Spinal cord (tissue), 10 donors: ENCODE results near the gene TMEM167B. TPM values are rescaled to one million over a fixed set of nuclear protein-coding genes. Genes with fewer than 3 reads are reported as not detected.
"Not testable (repeated sequence)": the region's sequence is repeated elsewhere in the genome, so short reads cannot be mapped to it uniquely, and the experiment has no call there.

Source experiments
- DNase-seq, 6 donors: peaks; one replicate each; pipeline versions ENCODE4 v3.0.0 to v3.0.0-alpha.2; 2013 to 2015; ENCODE audit warnings: low spot score in 6 of 6, low read depth in 4 of 6
- H3K27ac ChIP-seq: one replicate; pipeline ENCODE4 v1.5.1; 2013; ENCODE audit warnings: low read depth, low read length, control low read depth
- H3K27me3 ChIP-seq: one replicate; pipeline ENCODE4 v1.6.1; 2013; ENCODE audit warnings: low read length; ENCODE audit not compliant: control insufficient read depth, insufficient read depth
- H3K36me3 ChIP-seq: one replicate; pipeline ENCODE4 v1.6.1; 2013; ENCODE audit warnings: low read length; ENCODE audit not compliant: control insufficient read depth, insufficient read depth
- H3K4me1 ChIP-seq: one replicate; pipeline ENCODE4 v1.6.1; 2013; ENCODE audit warnings: low read length; ENCODE audit not compliant: control insufficient read depth, insufficient read depth
- H3K4me3 ChIP-seq: one replicate; pipeline ENCODE4 v1.5.1; 2013; ENCODE audit warnings: low read depth, low read length, control low read depth
- H3K9me3 ChIP-seq: one replicate; pipeline ENCODE4 v1.6.1; 2013; ENCODE audit warnings: low read length; ENCODE audit not compliant: control insufficient read depth, insufficient read depth
- whole genome bisulfite sequencing: methylation state at CpG from one replicate; pipeline ENCODE4 v1.1.5; 2013; ENCODE audit warnings: missing lambda C conversion rate; ENCODE audit not compliant: insufficient coverage; 5-methylcytosine and 5-hydroxymethylcytosine counted together
- polyA plus RNA-seq, 2 donors: library from polyadenylated mRNA; unstranded; fragments of 120-200 nt; gene quantifications; one replicate each; pipeline ENCODE4 v1.2.1, GENCODE V29; 2013; ENCODE audit not compliant: insufficient read length in 2 of 2
- small RNA-seq: library from RNA; depleted of rRNA; stranded (forward); fragments of <200 nt; gene quantifications from one replicate; pipeline ENCODE3, GENCODE V24; 2014; ENCODE audit warnings: low replicate concordance
- total RNA-seq, 2 donors: library from RNA; depleted of rRNA in 1 of 2; stranded (reverse); fragments of 120-200 nt in 1 of 2; fragments of >200 nt in 1 of 2; gene quantifications; one replicate each; pipeline versions ENCODE4 v1.2.3 to v1.2.4, GENCODE V29; 2013 to 2014
- donor health status: healthy.

The TMEM167B gene
- total and polyA plus RNA-seq, 4 donors: 31.8 to 51.2 (median 41.2) TPM

DNA sequence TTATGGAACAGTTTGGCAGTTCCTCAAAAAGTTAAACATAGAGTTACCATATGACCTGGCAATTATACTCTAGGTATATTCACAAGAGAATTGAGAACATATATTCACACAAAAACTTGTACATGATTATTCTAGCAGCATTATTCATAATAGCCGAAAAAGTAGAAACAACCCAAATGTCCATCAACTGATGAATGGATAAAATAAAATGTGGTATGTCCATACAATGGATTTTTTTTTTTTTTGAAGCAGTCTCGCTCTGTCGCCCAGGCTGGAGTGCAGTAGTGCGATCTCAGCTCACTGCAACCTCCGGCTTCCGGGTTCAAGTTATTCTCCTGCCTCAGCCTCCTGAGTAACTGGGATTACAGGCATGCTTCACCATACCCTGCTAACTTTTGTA, 52.2 kb downstream of the TMEM167B start:
- not testable (repeated sequence) for DNase-seq, H3K4me1 ChIP-seq, H3K27me3 ChIP-seq, H3K4me3 ChIP-seq, H3K36me3 ChIP-seq, H3K9me3 ChIP-seq, H3K27ac ChIP-seq
- WGBS: 100% methylated on average over 2 of the region's 6 CpGs

Small RNA genes within 50 kb of the gene (small RNA-seq; reads per million reads assigned to genes)
- gene AL356488.2: not detected

Other genes starting within 250 kb of the TMEM167B start
- gene AKNAD1, start 233.7 kb upstream of the TMEM167B start, total RNA-seq: 1 to 10 TPM in 1 of 2 donors, under 1 TPM in 1; 0.99 to 2.8 TPM
- gene AKNAD1, start 233.7 kb upstream of the TMEM167B start, polyA plus RNA-seq: under 1 TPM; 0.54 to 0.63 TPM
- gene GPSM2, start 213.8 kb upstream of the TMEM167B start, total RNA-seq: 10 to 100 TPM; 58.8 to 93.7 TPM
- 10 to 100 TPM; 39.0 to 46.9 TPM for gene GPSM2, start 213.8 kb upstream of the TMEM167B start, polyA plus RNA-seq
- gene CLCC1, start 127.3 kb upstream of the TMEM167B start, total RNA-seq: 10 to 100 TPM; 39.6 to 54.5 TPM
- 10 to 100 TPM; 45.9 to 50.8 TPM for gene CLCC1, start 127.3 kb upstream of the TMEM167B start, polyA plus RNA-seq
- 10 to 100 TPM; 36.0 to 92.9 TPM for gene WDR47, start 48.7 kb upstream of the TMEM167B start, total RNA-seq
- 10 to 100 TPM; 61.8 to 77.3 TPM for gene WDR47, start 48.7 kb upstream of the TMEM167B start, polyA plus RNA-seq
- gene TAF13, start 14.8 kb upstream of the TMEM167B start, total RNA-seq: 10 to 100 TPM; 23.6 to 91.6 TPM
- gene TAF13, start 14.8 kb upstream of the TMEM167B start, polyA plus RNA-seq: 10 to 100 TPM; 66.6 to 90.8 TPM
- gene ELAPOR1, start 23.4 kb downstream of the TMEM167B start, total RNA-seq: 1 to 10 TPM; 4.0 to 9.3 TPM
- gene ELAPOR1, start 23.4 kb downstream of the TMEM167B start, polyA plus RNA-seq: 1 to 10 TPM; 6.6 to 9.2 TPM
- 100 to 1,000 TPM; 127 to 150 TPM for gene SARS1, start 123.2 kb downstream of the TMEM167B start, total RNA-seq
- 100 to 1,000 TPM; 162 to 164 TPM for gene SARS1, start 123.2 kb downstream of the TMEM167B start, polyA plus RNA-seq
- 10 to 100 TPM; 13.4 to 32.6 TPM for gene CELSR2, start 158.8 kb downstream of the TMEM167B start, total RNA-seq
- gene CELSR2, start 158.8 kb downstream of the TMEM167B start, polyA plus RNA-seq: 10 to 100 TPM; 74.2 to 77.3 TPM
- gene PSRC1, start 192.4 kb downstream of the TMEM167B start, total RNA-seq: 10 to 100 TPM in 1 of 2 donors, 1 to 10 TPM in 1; 9.0 to 27.4 TPM
- 10 to 100 TPM; 36.9 to 37.1 TPM for gene PSRC1, start 192.4 kb downstream of the TMEM167B start, polyA plus RNA-seq
- gene MYBPHL, start 216.2 kb downstream of the TMEM167B start, total RNA-seq: under 1 TPM in 1 of 2 donors, not detected in 1; 0.11 TPM
- under 1 TPM; 0.22 to 0.68 TPM for gene MYBPHL, start 216.2 kb downstream of the TMEM167B start, polyA plus RNA-seq